Measurements from ENCODE around the gene HELZ.

DNA sequence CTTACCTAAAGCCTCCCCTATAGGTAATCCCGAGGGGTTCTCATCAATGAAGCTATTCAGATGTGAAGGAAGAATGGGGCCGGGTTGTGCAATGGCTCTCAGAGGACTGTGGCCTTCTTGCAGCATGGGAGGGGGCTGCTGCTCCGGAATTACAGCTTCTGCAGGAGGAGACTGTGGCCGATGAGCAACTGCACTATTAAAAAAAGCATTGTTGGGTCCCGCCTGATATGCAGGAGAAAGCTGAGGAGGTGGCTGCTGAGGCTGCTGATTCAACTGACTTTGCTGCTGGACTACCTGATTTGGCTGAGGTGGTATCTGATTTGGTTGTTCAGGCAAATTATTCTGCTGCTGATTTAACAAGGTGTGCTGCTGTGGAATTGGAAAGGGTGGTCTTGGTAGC lies 135.9 kb downstream of the HELZ start:
- no peak for TF ChIP-seq CTCF (conservative IDR thresholded peaks at IDR 0.05 in 1 of 2, IDR thresholded peaks at IDR 0.05 in 1 of 2; ENCODE audit: low read depth in 1 of 2, low read length in 2 of 2)
- no peak for TF ChIP-seq EZH2 (IDR thresholded peaks at IDR 0.05; ENCODE audit: low read length, missing control alignments)

Data from fibroblast of lung (primary cell).